A673 (cell line): Measurements from ENCODE around the gene NR2F1-AS1.

Experiments
- EZH2 ChIP-seq: fragments of 200-600 bp; sonication (generic); IDR thresholded peaks from 2 replicates; pipeline ENCODE4 v1.6.1; 2017; ENCODE audit warnings: borderline replicate concordance, low read depth, mild to moderate bottlenecking, mixed read lengths, antibody characterized with exemption, low read length; ENCODE audit not compliant: poor library complexity, severe bottlenecking
- TF ChIP-seq, protein P1 (sequence below): fragments of 300-800, 200-600 bp; sonication (generic); conservative IDR thresholded peaks from 2 replicates; pipeline ENCODE4 v1.5.1; 2017; ENCODE audit warnings: low read depth, mild to moderate bottlenecking, antibody characterized with exemption, low read length, moderate library complexity, mixed read lengths

DNA sequence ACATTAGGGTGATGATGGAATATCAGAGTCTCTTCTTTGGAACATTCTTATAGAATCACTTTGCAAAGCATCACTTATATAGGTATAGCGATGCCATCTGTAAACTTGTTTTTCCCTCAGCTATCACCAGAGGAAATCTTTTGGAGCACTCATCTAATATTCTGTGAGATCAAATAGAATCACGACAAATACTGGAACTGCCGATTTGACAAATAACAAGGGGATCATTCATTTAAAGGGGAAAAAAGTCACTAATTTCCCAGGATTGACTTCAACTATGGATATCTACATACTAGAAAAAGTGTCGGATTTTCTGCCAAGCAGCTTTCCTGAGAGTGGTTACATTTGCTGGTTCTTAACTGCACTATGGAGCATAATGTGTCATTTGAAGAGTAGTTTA is 178.6 kb downstream of the NR2F1-AS1 start:
- TF ChIP-seq, protein P1, sequence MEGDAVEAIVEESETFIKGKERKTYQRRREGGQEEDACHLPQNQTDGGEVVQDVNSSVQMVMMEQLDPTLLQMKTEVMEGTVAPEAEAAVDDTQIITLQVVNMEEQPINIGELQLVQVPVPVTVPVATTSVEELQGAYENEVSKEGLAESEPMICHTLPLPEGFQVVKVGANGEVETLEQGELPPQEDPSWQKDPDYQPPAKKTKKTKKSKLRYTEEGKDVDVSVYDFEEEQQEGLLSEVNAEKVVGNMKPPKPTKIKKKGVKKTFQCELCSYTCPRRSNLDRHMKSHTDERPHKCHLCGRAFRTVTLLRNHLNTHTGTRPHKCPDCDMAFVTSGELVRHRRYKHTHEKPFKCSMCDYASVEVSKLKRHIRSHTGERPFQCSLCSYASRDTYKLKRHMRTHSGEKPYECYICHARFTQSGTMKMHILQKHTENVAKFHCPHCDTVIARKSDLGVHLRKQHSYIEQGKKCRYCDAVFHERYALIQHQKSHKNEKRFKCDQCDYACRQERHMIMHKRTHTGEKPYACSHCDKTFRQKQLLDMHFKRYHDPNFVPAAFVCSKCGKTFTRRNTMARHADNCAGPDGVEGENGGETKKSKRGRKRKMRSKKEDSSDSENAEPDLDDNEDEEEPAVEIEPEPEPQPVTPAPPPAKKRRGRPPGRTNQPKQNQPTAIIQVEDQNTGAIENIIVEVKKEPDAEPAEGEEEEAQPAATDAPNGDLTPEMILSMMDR, result no peak
- no peak for TF ChIP-seq EZH2
